Measurements from ENCODE around the gene ANO3.

Gene ANO3

DNA sequence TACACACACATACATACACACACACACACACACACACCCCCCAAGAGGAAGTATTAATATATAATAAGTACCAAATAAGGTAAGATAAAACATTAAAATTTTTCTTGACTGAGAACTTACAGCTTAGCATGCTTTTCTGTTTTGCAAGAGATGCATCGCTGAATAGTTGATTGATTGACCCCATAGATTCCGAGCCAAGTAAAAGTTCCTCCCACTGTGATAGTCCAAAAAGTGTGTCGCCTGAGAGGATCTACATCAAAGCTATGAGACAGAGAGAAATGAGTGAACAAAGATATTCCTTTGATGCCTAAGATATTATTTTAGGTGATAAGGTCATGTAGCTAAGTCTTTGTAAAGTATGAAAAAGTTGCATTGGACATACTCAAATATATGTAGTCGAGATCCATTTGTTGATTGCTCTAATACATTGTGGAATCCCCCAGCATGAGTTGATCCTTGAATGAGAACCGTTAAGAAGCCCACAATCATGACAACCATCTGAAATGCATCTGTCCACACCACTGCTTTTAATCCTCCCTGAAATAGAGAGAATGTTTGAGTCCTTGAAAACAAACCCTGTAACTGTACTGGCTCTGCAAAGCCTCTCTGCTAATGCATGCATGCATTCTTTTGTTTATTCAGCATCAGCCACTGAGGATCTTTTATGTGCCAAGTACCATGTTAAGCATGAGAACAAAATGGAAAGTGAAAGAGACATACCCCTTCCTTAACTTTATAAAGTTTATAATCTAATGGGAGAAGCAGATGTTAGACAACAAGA, 371.7 kb downstream of the ANO3 start:
- TF ChIP-seq GATA3 (IDR thresholded peaks at IDR 0.05; ENCODE audit: low read depth, low read length), result no peak
- no peak for TF ChIP-seq GATA2 (IDR thresholded peaks at IDR 0.05; ENCODE audit: low read depth, low read length)

GRCh38 chr11:26704249-26704648, 372.3 kb downstream of the ANO3 start:
- TF ChIP-seq GATA3 (IDR thresholded peaks at IDR 0.05; ENCODE audit: low read depth, low read length), result no peak
- TF ChIP-seq GATA2 (IDR thresholded peaks at IDR 0.05; ENCODE audit: low read depth, low read length), result no peak

- TF ChIP-seq GATA2 (IDR thresholded peaks at IDR 0.05; ENCODE audit: low read depth, low read length) (no peak), GATA3 (IDR thresholded peaks at IDR 0.05; ENCODE audit: low read depth, low read length) (no peak)
Observed at GRCh38 chr11:26706181-26706580, 374.3 kb downstream of the ANO3 start.

DNA sequence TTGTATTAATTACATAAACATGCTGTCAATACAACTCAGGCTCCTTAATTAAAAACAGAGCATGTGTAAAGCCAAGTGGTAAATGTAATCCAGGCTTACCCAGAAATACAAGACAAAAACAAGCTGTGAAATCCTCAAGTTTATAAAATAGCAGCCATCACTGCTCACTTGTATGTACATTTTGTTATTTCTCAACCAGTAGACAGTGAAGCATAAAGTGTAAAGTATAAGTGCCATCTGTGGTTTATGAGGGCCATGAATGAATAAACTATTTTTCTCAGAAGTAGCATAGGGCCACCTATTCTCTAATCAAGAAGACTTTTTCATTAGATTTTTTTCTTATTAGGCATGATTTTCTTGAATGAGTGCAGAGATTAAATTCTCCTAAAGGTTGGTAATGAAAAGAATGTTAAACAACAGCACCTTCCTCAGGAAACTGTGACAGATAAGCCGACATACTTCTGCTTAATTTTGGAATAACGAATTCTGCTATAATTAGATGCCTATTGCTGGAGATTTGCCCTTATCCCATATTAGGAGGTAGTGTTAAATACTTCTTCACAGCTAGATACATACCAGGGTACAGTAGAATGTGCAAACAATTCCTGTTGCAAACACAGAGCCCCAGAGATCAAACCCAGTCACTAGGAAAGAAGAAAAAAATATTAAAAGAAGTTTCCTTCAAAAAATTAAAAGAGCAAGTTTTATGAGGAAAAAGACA, 377.0 kb downstream of the ANO3 start:
- no peak for TF ChIP-seq GATA2 (IDR thresholded peaks at IDR 0.05; ENCODE audit: low read depth, low read length)
- TF ChIP-seq GATA3 (IDR thresholded peaks at IDR 0.05; ENCODE audit: low read depth, low read length), result no peak

DNA sequence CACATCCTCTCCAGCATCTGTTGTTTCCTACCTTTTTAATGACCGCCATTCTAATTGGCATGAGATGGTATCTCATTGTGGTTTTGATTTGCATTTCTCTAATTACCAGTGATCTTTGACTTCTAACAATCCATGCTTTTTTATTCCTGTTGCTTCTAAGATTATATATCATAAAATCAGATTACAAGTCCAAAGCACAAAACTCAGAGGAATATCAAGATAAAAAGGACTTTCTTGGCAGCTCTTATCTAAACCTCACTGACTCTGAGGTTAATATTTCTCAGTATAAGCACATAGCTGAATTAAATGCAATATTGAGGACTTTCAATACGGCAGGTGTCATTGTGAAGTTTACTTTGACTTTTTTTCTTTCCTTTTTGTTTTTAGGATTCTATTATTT, 378.6 kb downstream of the ANO3 start:
- TF ChIP-seq GATA3 (IDR thresholded peaks at IDR 0.05; ENCODE audit: low read depth, low read length) (no peak), GATA2 (IDR thresholded peaks at IDR 0.05; ENCODE audit: low read depth, low read length) (no peak)

- TF ChIP-seq GATA2 (IDR thresholded peaks at IDR 0.05; ENCODE audit: low read depth, low read length) (no peak), GATA3 (IDR thresholded peaks at IDR 0.05; ENCODE audit: low read depth, low read length) (no peak)
Observed at GRCh38 chr11:26712497-26712896, 380.6 kb downstream of the ANO3 start.
